Measurements from ENCODE around the gene GSDME. TPM values are rescaled to one million over a fixed set of nuclear protein-coding genes. Genes with fewer than 3 reads are reported as not detected.

GSDME gene
- total RNA-seq, 1 donor from 2014 or later = 27.7 TPM

DNA sequence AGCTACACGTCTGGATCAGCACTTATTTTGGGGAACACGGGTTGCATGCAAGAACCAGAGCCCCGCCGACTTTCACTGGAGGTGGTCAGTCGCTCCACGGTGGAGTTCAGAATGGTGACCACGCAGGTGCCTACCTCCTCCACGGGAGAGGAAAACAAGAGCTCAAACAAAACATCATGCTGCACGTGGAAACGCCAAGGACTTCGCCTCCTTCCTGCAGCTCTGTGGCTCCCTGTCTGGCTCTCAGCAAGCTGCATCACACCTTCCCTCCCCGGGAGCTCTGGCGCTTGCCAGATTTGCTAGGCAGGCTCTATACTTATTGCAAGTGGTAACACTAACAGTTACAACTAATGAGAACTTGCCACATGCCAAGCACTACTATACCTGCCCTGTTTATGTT lies 26.0 kb downstream of the GSDME start:
- FAIRE-seq = no peak
- no peaks in the 10 kb centered on the region for H3K27me3 Mint-ChIP-seq (ENCODE audit: low read depth, unreplicated experiment)

DNA sequence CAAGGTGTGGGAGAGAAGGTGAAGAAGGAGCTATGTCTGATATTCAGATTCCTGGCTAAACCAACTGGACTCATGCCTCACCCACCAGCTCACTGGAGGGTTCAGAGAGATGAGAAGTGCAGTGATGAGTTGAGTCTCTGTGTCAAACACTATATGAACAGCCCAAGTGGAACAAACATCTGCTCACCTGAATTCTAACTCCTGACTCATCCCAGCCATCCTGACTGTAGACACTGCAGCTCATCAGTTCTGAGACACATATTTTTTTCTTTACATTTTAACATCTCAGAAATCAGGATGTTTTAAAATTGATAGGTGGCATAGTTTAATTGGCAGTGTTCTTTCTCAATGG lies 27.3 kb downstream of the GSDME start:
- no peaks in the 10 kb centered on the region for H3K9me3 Mint-ChIP-seq (ENCODE audit: unreplicated experiment)
- no peak overlapping the region for H3K4me3 Mint-ChIP-seq (ENCODE audit: unreplicated experiment)
- TF ChIP-seq EZH2 (IDR thresholded peaks at IDR 0.05; ENCODE audit: insufficient read depth, low read length) = no peak
- TF ChIP-seq, protein P1, sequence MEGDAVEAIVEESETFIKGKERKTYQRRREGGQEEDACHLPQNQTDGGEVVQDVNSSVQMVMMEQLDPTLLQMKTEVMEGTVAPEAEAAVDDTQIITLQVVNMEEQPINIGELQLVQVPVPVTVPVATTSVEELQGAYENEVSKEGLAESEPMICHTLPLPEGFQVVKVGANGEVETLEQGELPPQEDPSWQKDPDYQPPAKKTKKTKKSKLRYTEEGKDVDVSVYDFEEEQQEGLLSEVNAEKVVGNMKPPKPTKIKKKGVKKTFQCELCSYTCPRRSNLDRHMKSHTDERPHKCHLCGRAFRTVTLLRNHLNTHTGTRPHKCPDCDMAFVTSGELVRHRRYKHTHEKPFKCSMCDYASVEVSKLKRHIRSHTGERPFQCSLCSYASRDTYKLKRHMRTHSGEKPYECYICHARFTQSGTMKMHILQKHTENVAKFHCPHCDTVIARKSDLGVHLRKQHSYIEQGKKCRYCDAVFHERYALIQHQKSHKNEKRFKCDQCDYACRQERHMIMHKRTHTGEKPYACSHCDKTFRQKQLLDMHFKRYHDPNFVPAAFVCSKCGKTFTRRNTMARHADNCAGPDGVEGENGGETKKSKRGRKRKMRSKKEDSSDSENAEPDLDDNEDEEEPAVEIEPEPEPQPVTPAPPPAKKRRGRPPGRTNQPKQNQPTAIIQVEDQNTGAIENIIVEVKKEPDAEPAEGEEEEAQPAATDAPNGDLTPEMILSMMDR (IDR thresholded peaks at IDR 0.05; ENCODE audit: insufficient read depth, low read depth, low read length) = no peak
- peaks cover 21% of the 10 kb centered on the region for H3K4me1 ChIP-seq (ENCODE audit: insufficient read depth, low read length)
- FAIRE-seq = no peak
- H3K79me2 ChIP-seq (ENCODE audit: insufficient read depth, low read length) = no peaks in the 10 kb centered on the region
- H3K27me3 Mint-ChIP-seq (ENCODE audit: low read depth, unreplicated experiment) = peaks cover 2% of the 10 kb centered on the region
- no peak overlapping the region for H3K4me3 ChIP-seq (ENCODE audit: insufficient read depth, low read depth, low read length)
- H4K20me1 ChIP-seq (ENCODE audit: insufficient read depth, low read length) = peaks cover 25% of the 10 kb centered on the region
- H3K9me3 ChIP-seq (ENCODE audit: insufficient read depth, low read depth, low read length) = no peaks in the 10 kb centered on the region
- no peaks in the 10 kb centered on the region for H3K27me3 ChIP-seq (ENCODE audit: insufficient read depth, low read length)
- H3K4me2 ChIP-seq (ENCODE audit: low read length) = no peak overlapping the region
- H3K27ac ChIP-seq (ENCODE audit: low read depth, low read length) = no peak overlapping the region
- peaks cover 46% of the 10 kb centered on the region for H3K4me1 Mint-ChIP-seq (ENCODE audit: low read depth, unreplicated experiment)
- H3K27ac Mint-ChIP-seq (ENCODE audit: unreplicated experiment) = no peak overlapping the region
- H3K36me3 Mint-ChIP-seq (ENCODE audit: low read depth, unreplicated experiment) = peaks cover 12% of the 10 kb centered on the region
- no peaks in the 10 kb centered on the region for H3K36me3 ChIP-seq (ENCODE audit: insufficient read depth, low read length)
- H3K9ac ChIP-seq (ENCODE audit: low read length) = no peak overlapping the region
- no peak for DNase-seq (ENCODE audit: low read depth)
- H2AFZ ChIP-seq (ENCODE audit: low read depth, low read length) = no peak overlapping the region

More for the DNA sequence above, 26.0 kb downstream of the GSDME start:
- H3K9me3 ChIP-seq (ENCODE audit: insufficient read depth, low read depth, low read length) = no peaks in the 10 kb centered on the region
- no peak overlapping the region for H3K27ac ChIP-seq (ENCODE audit: low read depth, low read length)
- H2AFZ ChIP-seq (ENCODE audit: low read depth, low read length) = no peak overlapping the region
- Mint-ChIP-seq H3K4me1 (ENCODE audit: low read depth, unreplicated experiment) (peaks cover 46% of the 10 kb centered on the region), H3K9me3 (ENCODE audit: unreplicated experiment) (no peaks in the 10 kb centered on the region), H3K36me3 (ENCODE audit: low read depth, unreplicated experiment) (peaks cover 10% of the 10 kb centered on the region), H3K4me3 (ENCODE audit: unreplicated experiment) (no peak overlapping the region), H3K27ac (ENCODE audit: unreplicated experiment) (no peak overlapping the region)
- no peaks in the 10 kb centered on the region for H3K79me2 ChIP-seq (ENCODE audit: insufficient read depth, low read length)
- no peaks in the 10 kb centered on the region for H3K36me3 ChIP-seq (ENCODE audit: insufficient read depth, low read length)
- no peak overlapping the region for H3K9ac ChIP-seq (ENCODE audit: low read length)
- peaks cover 25% of the 10 kb centered on the region for H4K20me1 ChIP-seq (ENCODE audit: insufficient read depth, low read length)
- no peaks in the 10 kb centered on the region for H3K27me3 ChIP-seq (ENCODE audit: insufficient read depth, low read length)
- H3K4me3 ChIP-seq (ENCODE audit: insufficient read depth, low read depth, low read length) = no peak overlapping the region
- peaks cover 21% of the 10 kb centered on the region for H3K4me1 ChIP-seq (ENCODE audit: insufficient read depth, low read length)
- DNase-seq (ENCODE audit: low read depth) = no peak
- H3K4me2 ChIP-seq (ENCODE audit: low read length) = no peak overlapping the region
- no peak for TF ChIP-seq EZH2 (IDR thresholded peaks at IDR 0.05; ENCODE audit: insufficient read depth, low read length)
- TF ChIP-seq, protein P1 (IDR thresholded peaks at IDR 0.05; ENCODE audit: insufficient read depth, low read depth, low read length) = no peak

DNA sequence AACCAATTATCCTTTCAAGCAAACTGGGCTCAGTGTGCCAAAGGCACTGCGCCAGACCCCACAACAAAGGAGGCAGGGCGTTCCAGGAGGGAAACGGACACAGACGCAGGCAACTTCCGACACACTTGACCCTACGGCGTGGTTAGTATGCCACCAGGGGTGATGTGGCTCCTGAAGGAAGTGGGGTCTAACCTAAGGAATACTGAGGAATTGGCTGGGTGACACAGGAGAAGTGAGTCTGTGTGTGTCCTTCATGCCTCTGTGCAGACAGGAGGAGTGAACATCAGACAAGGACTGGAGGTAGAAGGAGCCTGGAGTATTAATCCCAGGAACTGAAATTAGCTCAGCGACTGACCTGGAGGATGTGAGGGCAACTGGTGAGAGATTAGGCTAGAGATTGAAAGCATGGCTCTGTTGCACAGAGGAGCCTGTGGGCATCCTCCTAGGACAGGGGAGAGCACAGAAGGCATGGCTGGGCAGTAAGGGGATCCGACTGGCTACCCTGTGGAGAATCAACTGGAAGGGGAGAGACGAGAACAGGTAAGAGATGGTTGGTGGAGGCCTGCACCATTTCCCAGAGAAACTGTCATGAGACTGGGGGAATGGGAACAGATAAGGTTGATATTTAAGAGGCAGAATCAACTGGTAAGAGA lies 27.8 kb downstream of the GSDME start:
- H3K36me3 ChIP-seq (ENCODE audit: insufficient read depth, low read length) = no peaks in the 10 kb centered on the region
- peaks cover 21% of the 10 kb centered on the region for H3K4me1 ChIP-seq (ENCODE audit: insufficient read depth, low read length)
- TF ChIP-seq EZH2 (IDR thresholded peaks at IDR 0.05; ENCODE audit: insufficient read depth, low read length) = no peak
- TF ChIP-seq, protein P1 (IDR thresholded peaks at IDR 0.05; ENCODE audit: insufficient read depth, low read depth, low read length) = no peak
- H3K4me1 Mint-ChIP-seq (ENCODE audit: low read depth, unreplicated experiment) = peaks cover 43% of the 10 kb centered on the region
- H3K79me2 ChIP-seq (ENCODE audit: insufficient read depth, low read length) = no peaks in the 10 kb centered on the region
- H3K27me3 ChIP-seq (ENCODE audit: insufficient read depth, low read length) = no peaks in the 10 kb centered on the region
- H3K9me3 ChIP-seq (ENCODE audit: insufficient read depth, low read depth, low read length) = no peaks in the 10 kb centered on the region
- FAIRE-seq = no peak
- H3K27ac Mint-ChIP-seq (ENCODE audit: unreplicated experiment) = no peak overlapping the region
- no peak for DNase-seq (ENCODE audit: low read depth)
- H3K9me3 Mint-ChIP-seq (ENCODE audit: unreplicated experiment) = no peaks in the 10 kb centered on the region
- no peak overlapping the region for H3K4me3 ChIP-seq (ENCODE audit: insufficient read depth, low read depth, low read length)
- peak overlapping the region; percentile 12 for H3K4me3 Mint-ChIP-seq (ENCODE audit: unreplicated experiment)
- H3K36me3 Mint-ChIP-seq (ENCODE audit: low read depth, unreplicated experiment) = peaks cover 16% of the 10 kb centered on the region
- peaks cover 2% of the 10 kb centered on the region for H3K27me3 Mint-ChIP-seq (ENCODE audit: low read depth, unreplicated experiment)
- H4K20me1 ChIP-seq (ENCODE audit: insufficient read depth, low read length) = peaks cover 25% of the 10 kb centered on the region
- peak overlapping the region; percentile 31 for H3K4me2 ChIP-seq (ENCODE audit: low read length)
- H3K9ac ChIP-seq (ENCODE audit: low read length) = no peak overlapping the region
- no peak overlapping the region for H2AFZ ChIP-seq (ENCODE audit: low read depth, low read length)
- H3K27ac ChIP-seq (ENCODE audit: low read depth, low read length) = no peak overlapping the region

Data from astrocyte (in vitro differentiated cells and primary cell).